GM12872 (cell line): ENCODE measurements around the gene INSR.

ENCODE experiments used
- CTCF ChIP-seq: IDR thresholded peaks from 3 replicates; pipeline ENCODE4 v1.5.1; 2011; ENCODE audit warnings: low read depth, mild to moderate bottlenecking, low read length, moderate library complexity; ENCODE audit not compliant: insufficient read depth

Gene INSR

GRCh38 chr19:7292950-7293761 is 1.1 kb downstream of the INSR start:
- TF ChIP-seq CTCF = no peak

GRCh38 chr19:7292352-7292949 is 1.8 kb downstream of the INSR start:
- no peak for TF ChIP-seq CTCF

- no peak for TF ChIP-seq CTCF
These were observed 5.2 kb downstream of the INSR start for GRCh38 chr19:7288977-7289376.

- TF ChIP-seq CTCF = no peak
These were observed 6.1 kb downstream of the INSR start for GRCh38 chr19:7288131-7288530.

GRCh38 chr19:7287722-7288121 is 6.5 kb downstream of the INSR start:
- TF ChIP-seq CTCF = no peak

- TF ChIP-seq CTCF = no peak
These were observed 13.1 kb downstream of the INSR start for GRCh38 chr19:7280940-7281666.

- TF ChIP-seq CTCF = no peak
These were observed 21.2 kb downstream of the INSR start for GRCh38 chr19:7272856-7273578.
